ENCODE results near the gene LIMS1.
"Not testable (repeated sequence)": the region's sequence is repeated elsewhere in the genome, so short reads cannot be mapped to it uniquely, and the experiment has no call there.

LIMS1 gene

GRCh38 chr2:108553209-108553919 is 19.1 kb downstream of the LIMS1 start:
- DNase-seq: no peak

DNA sequence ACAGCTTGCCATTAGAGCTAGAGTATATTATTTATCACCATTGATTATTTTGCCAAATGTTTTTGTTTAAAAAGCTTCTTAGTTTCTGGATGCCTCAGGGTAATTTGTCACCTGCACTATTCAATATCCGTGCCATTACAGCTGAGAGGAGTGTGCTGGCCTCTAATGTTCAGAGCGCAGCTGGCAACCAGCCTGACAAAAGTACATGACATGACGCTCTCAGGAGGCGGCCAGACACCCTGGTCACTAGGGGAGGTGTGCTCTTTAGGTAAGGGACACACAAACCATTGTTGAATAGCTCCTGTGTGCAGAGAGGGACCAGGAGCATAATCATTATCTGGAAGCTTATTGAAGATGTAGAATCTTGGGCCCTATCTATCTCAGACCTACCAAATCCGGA is 20.3 kb downstream of the LIMS1 start:
- no peak for DNase-seq

DNA sequence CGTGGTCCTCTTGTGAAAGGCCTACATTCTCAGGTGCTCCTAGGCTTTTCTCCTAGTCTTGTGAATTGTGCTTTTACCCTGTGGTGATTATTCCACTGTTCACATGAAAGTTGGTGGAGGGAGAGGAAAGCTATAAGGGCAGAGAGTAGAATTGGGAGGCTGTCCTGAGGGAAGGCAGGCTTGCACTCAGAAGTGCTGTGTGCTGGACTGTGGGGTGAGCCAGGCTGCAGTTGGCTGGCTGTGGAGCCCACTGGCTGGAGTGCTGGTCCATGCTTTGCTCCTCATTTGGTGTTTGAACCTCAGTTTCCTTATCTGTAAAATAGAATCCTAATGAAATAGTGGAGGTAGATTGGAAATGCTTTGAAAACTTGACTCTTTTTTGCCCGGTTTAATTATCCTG is 21.3 kb downstream of the LIMS1 start:
- no peak for DNase-seq

- not testable (repeated sequence) for DNase-seq
Measured at GRCh38 chr2:108556581-108556980, 22.3 kb downstream of the LIMS1 start.

GRCh38 chr2:108560241-108560811 is 26.1 kb downstream of the LIMS1 start:
- DNase-seq: no peak

DNA sequence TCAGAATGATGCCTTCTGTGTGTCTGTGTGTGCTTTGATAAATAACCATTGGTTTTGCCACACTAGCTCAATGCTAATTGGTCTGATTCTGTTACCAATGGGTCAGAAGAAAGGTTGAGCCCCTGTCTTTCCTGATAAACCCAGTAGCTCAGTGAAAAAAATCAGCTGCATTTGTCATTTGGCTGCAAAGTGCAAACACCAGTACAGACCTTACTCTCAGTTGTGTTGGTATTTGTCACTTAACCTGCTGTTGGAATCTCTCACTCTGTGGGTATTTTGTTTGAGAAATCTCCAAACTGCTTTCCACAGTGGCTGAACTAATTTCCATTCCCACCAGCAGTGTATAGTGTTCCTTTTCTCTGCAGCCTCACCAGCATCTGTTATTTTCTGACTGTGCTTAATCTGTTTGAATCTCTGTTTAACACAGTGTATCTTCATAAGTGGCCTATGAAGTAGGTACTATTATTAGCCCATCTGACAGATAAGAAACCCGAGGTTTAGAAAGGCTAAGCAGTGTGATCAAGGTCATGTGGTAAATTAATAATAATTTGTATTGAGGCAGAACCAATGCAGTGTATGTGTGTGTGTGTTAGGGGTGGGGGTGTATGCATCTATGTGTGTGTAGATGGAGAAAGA is 26.7 kb downstream of the LIMS1 start:
- DNase-seq: no peak

- DNase-seq: no peak
Measured at GRCh38 chr2:108562274-108562673, 28.0 kb downstream of the LIMS1 start.

- DNase-seq: no peak
Measured at GRCh38 chr2:108564510-108564909, 30.2 kb downstream of the LIMS1 start.

DNA sequence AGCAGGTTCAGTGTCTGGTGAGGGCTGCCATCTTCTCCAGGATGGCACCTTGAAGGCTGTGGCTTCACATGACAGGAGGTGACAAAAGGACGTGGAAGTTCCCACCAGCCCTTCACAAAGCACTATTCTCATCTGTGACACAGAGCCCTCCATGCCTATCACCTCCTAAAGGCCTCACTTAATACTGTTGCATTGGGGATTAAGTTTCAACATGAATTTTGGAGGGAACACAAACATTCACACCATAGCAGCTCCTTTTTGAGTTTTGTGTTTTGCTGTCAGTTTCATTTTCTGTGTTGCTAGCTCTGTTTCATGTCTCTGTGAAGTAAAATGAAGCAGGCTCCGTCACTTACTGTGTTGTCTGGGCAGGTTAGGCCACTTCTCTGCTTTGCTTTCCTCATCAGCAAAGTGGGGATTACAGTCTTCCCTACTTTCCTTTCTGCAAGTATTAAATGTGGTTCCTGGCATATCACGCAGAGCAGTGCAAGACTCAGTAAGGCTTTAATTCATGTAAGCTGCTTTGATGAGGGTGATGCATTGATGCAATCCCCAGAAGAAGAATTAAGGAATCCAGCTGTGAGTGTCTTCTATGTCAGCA is 31.6 kb downstream of the LIMS1 start:
- DNase-seq: no peak

GRCh38 chr2:108570416-108570815 is 36.1 kb downstream of the LIMS1 start:
- DNase-seq: no peak

DNA sequence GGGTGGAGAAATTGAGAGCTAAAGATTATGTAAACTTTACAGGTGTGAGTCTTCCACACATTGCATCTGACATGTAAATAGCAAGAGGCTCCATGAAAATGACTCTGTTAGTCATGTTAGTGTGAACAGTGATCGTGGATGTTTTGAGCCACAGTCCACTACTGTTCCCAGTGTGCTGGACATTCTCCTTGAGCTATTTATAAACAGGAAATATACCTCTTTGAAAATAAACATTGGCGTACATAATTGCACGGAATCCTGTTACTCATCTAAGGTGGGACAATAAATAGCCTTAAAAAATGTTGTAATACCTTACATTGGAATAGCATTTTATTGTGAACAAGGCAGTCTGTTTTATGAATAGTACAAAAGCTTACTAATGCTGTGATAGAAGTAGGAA is 37.0 kb downstream of the LIMS1 start:
- no peak for DNase-seq

DNA sequence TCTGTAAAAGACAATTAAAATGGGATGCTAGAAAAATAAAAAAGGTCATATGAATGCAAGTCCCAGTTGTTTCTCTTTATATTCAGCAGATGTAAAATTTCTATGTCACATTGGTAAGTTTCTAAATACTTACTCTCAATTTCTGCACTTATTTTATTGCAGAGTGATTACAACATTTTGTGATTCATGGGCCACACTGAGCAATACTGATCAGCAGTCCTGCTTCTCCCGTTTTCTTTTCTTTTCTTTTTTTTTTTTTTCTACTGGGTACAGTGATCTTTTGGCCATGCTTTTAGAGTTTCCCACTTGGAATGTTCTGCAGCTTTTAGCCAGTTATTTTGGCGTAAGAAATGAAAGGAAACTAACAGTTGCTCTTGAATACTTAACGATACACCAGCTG is 38.8 kb downstream of the LIMS1 start:
- no peak for DNase-seq

DNA sequence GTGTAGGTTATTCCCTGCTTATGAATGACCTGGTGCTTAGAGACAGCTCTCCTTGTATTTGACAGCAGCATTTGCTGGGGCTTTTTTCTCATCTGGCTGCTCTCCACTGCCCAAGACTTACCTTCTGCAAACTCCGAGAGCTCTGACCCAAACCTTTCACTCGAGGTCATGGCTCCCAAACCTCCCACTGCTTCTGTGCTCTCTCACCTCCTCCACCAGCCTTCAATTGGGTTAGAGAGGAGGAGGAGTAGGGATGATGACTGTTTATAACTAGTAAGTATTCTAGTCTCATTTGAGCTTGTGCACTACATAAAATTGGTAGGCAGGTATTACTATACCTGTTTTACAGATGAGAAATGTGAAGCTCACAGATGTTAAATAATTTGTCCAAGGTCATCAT is 40.1 kb downstream of the LIMS1 start:
- DNase-seq: no peak

GRCh38 chr2:108575132-108575966 is 41.1 kb downstream of the LIMS1 start:
- DNase-seq: no peak

DNA sequence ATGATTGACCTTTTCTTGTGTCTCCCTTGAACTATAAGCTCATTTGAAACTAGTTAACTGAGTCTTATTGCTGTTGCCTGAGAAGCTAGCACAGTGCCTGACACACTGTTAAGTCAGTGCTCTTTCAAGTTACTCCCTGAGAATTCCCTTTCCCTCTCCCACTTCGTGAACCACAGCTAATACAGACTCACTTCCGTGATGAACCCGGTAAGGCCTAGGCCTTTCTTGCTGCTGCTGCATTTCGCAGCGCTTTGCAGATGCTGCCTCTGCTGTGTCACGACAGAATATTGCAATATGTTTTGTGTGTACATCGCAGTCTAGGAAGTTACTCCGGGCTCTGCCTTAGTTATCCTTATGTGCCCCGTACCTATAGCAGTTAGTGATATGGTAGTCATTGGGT is 42.8 kb downstream of the LIMS1 start:
- no peak for DNase-seq

GRCh38 chr2:108579623-108580022 is 45.4 kb downstream of the LIMS1 start:
- no peak for DNase-seq

- no peak for DNase-seq
Measured at GRCh38 chr2:108580050-108580449, 45.8 kb downstream of the LIMS1 start.

DNA sequence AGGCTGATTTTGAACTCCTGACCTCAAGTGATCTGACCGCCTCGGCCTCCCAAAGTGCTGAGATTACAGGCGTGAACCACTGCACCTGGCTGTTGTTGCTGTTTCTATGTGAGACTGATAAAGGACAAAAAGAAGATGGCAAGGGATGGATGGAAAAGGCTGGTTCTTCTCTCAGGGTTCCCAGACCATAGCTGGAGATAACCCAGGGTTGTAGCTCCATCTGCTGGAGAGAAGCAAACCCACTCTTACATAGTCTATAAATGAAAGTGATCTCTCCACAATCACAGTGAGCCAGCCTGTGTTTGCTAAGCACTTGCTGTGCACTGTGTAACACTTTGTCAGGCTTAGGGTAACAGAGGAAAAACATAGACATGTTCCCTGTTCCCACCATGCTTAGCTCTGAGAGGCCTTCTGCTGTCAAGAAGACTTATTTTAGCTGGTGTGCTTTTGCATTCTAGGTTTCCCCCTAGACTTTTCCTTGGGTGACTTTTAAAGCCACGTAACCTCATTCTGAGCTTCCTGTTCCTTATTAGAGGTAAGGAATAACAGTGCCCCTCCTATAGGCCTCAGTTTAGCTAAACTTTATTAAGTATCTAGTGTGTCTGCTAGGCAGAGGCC is 49.7 kb downstream of the LIMS1 start:
- DNase-seq: peak; percentile 13

DNA sequence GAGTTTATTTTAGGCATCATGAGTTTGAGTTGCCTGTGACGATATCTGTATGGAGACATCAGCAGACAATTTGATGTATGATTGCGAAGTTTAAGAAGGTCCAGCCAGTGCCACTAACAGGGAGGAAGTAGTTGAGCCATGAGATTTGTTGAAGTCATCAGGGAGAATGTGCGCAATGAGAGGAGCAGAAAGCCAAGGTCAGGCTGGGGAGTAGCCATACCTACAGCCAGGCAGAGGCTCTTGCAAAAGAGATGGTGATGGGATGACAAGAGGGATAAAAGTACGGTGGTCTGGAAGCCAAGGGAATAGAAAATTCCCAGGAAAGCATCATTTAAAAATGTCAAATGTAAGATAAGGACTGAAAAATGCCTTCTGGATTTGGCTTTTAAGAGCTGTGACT is 51.2 kb downstream of the LIMS1 start:
- no peak for DNase-seq

DNA sequence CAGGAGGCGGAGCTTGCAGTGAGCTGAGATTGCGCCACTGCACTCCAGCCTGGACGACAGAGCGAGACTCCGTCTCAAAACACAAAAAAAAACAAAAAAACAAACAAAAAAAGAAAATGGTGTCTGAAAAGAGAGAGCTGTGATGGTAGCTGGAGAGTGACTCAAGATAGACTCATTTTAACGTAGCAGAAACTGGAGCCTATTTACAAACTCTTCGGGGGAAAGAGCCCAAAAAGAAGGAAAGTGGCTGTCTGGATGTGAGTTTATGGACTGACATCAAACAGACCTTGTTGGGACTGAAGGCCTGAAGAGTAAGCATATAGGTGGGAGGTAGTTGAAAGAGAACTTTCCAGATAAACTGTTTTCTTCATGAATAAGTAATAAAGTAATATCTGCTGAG is 51.8 kb downstream of the LIMS1 start:
- no peak for DNase-seq

DNA sequence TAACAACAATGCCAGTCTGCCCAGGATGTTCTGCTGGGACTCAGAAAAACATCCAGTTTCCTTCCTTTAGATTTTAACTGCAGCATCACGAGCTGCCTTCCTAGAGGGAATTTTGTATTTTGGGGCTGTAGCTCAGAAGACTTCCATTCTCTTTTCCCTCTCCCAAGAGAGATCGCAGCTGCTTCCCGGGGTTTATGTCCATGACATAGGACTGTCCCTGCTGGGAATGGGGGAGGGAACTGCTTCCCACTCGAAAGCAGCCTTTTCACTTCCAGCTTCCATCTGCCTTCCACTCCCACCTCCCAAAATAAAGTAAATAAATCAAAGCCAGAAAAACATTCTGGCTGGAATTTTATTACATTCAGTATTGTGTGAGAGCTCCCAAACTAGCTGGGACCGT is 52.4 kb downstream of the LIMS1 start:
- no peak for DNase-seq

DNA sequence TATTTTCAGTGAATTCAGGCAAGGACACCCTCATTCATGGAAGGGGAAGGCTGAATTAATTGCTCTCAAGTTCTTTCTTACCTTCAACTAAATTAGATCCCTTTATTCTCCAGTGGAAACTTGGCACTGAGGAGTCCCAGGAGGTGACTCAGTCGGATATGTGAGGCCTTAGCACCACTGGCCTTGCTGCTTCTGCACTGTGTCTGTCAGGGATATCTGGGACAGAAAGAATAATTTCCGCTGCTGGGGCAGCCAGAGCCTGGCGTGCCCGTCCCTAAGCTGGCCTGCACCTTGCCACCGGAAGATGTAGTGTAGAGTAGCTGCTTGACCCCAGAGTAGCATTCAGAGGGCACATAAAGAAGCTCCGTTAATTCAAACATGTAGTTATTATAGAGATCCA is 53.4 kb downstream of the LIMS1 start:
- no peak for DNase-seq
